GM19324 (cell line): ENCODE results near the gene CEBPG.

ENCODE experiments used
- ATAC-seq: cut with Tn5 transposase; IDR thresholded peaks from one replicate; pipeline ENCODE4 v1.9.1; 2021; ENCODE audit warnings: mild to moderate bottlenecking, moderate library complexity; ENCODE audit not compliant: unreplicated experiment, low FRiP score

The CEBPG gene

DNA sequence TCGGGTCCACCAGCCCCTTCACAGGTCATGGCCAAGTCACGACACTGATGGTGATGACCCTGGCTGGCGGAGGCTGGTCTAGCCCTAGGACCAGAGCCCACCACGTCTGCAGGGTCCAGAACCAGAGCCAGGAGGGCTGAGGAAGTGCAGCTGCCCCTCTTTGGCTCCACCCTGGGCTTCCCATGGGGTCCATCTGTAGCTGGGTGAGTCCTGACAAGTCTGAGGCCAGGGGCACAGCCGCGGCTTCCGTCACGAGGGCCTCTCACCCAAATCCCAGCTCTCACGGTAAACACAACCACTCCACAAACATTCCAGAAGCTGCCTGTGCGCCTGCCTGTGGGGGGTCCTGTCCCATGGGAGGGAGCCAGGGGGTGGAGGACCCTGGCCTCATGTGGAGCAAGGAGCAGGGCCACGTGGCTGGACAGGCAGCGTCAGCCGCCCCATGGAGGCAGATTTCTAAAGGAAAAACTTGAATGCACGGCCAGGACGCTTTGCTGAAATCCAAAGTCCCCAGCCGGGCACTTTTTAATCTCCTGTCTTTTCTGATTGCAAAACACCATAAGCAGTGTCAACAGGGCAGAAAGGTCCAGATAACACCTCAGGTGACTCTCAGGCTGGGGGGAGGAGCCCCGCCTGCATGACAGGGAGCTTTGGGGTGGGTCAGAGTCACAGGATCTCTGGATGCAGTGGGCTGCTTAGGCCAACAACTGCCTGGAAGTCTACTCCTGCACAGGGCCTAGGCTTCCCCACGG is 29.9 kb downstream of the CEBPG start:
- no peak for ATAC-seq

DNA sequence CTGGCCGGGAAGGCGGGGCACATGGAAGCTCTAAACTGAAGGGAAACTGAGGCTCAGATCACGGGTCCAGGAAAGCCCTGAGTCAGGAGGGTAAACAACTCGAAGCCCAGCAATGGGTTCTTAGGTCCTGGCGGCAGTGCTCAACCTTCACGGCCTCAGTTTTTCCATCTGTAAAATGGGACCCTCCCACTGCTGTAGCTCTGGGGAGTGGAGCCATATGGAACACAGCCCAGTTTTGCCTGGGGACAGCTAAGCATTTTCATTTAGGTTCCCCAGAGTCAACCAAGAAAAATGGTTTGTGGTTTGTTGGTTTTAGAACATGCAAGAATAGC is 30.4 kb downstream of the CEBPG start:
- no peak for ATAC-seq

GRCh38 chr19:33404506-33405253 is 31.2 kb downstream of the CEBPG start:
- no peak for ATAC-seq

GRCh38 chr19:33405254-33405552 is 31.7 kb downstream of the CEBPG start:
- ATAC-seq: no peak

- no peak for ATAC-seq
Observed at GRCh38 chr19:33405553-33406461, 32.3 kb downstream of the CEBPG start.

DNA sequence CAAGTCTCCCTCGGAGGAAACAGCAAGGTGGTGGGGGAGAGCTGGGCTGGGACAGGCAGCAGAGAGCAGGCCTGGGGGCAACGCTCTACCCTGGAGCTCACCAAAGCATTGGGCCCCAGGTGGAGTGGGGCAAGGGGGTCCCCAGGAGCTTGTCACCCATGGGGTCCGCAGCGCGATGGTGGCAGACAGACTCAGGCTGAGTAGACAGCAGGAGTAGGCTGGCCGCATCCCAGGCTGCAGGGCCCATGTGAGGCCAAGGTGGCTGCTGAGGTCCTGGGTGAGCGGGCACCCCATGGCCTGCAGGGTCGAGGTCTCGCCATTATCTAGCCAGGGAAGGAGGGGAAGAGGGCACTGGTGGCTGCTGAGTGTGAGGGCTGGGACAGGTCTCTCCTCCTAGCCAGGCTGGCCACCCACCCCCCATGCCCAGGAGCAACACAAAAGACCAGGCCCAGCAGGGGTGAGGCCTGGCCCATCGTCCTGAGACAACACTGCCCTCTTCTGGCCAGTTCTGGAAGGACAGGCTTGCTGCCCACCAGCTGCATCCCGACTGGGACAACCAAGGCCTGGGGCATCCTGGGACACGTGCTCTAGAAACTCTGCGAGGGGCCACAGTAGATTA is 33.1 kb downstream of the CEBPG start:
- ATAC-seq: no peak

GRCh38 chr19:33407140-33407551 is 33.6 kb downstream of the CEBPG start:
- no peak for ATAC-seq

DNA sequence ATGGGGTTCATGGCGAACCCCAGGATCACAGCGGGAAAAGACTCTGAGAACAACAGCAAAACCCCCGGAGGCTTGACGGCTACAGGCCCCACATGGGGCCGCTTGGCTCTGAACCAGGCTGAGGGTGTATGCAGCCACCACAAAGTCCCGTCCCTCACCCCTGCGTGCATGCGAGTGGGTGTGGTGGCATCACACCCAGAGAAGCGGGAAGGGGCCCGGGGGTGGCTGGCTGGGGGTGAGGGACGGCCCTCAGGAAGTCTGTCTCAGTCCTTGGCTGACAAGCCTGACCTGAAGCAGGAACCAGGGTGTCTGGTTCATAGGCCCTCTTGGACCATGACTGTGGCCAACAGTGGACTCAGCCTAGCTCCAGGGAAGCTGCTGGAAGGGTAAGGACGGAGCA is 34.2 kb downstream of the CEBPG start:
- no peak for ATAC-seq

- ATAC-seq: no peak
Observed at GRCh38 chr19:33408116-33408515, 34.6 kb downstream of the CEBPG start.

GRCh38 chr19:33408538-33409434 is 35.3 kb downstream of the CEBPG start:
- ATAC-seq: no peak

DNA sequence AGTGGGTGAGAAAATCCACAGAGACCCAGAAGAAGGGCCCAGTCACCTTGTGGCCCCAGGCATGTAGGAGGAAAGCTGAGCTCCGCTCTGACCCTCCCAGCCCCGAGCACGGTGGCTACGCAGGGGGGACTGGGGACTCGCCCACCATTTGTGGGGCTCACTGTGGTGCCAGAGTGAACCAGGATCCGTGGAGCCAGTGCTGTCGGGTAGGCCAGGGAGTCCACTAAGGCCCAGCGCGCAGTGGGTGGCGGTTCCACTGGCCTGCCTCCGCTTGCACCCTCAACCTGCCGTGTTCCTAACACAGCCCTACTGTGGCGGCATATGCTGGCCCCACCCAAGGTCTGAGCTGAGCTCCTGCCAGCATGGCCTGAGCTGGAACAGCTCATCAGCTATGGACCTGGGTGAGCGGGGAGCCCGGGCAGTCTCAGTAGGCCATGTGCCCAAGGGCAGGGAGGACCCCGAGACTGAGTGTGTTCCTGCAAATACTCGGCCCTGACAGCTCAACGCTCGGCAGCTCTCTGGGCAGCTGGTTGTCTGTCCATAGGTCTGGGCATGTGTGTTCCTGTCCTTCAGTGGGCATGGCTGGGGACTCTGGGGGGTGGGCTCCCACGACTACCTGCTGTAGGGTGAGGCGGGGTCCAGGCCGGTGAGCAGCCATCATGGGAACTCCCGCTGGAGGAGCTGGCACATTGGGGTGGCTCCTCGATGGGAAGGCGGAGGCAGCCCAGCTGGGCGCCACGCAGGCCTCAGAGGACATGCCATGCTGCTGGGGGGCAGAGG is 36.6 kb downstream of the CEBPG start:
- no peak for ATAC-seq

DNA sequence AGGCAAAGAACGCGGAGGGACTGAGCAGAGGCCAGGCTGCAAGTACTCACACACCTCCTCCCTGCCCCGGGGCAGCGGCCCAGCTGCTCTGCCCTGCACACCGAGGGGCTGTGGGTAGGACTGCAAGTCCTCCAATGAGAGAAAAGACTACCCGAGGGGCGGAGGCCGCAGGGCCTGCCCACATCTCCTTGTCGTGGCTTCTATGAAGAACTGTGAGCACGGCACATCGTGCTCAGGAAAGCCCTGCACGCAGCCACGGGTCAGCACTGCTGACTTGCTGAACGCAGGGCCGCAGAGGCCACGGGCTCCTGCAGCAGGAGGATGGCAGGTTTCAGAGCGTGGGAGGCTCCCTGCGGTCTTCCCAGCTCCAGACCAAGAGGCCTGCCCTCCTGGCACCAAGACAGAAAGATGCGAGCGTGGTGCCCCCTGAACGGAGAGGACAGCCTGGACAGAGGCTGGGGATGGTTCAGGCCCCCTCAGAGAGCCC is 37.4 kb downstream of the CEBPG start:
- ATAC-seq: no peak

GRCh38 chr19:33411621-33412180 is 38.2 kb downstream of the CEBPG start:
- ATAC-seq: no peak

DNA sequence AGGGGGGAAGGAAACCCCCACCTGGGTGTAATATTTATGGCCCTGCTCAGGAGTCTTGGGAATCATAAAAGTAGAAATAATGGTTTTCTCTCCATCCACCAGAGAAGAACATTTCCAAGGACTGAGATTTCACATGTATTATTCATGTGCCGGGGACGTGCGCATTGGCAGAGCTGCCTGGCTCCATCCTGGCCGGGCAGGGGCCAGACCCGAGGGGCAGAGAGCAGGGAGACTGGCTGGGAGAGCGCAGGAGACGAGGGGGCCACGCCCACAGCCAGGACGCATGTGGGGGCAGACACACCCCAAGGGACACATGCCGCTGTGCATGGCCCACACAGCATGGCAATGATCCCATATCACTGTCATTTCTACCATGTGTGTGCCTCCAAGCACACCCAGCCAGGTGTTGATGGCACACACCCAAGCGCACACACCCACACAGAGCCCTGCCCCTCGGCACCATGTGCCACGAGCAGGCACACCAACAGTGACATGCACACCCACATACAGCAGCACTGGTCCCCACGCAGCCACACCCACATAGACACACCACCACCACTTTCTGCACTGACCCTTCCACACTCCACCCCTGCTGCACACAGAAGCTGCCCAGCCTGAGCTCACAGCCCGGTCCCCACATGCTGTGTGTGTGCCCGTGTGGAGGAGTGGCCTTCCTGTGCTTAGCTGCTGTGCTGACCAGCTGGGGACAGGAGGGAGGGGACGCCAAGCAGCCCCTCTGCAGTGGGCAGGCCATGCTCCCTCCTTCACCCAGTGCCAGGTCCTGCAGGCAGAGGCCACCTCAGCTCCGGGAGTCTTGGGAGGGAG is 39.3 kb downstream of the CEBPG start:
- no peak for ATAC-seq

DNA sequence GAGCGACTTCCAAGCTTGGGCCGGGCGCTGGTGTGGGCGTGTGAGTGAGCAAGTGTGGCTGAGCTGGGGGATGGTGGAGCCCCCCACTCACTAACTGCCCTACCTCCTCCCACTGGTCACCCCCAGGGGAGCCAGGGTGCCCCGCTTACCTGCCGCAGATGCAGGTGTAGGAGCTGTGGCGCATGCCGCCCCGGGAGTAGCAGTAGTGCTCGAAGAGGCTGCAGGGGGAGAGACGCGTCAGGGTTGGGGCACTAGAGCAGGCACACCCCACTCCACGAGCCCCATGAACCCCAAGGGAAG is 39.9 kb downstream of the CEBPG start:
- ATAC-seq: no peak

DNA sequence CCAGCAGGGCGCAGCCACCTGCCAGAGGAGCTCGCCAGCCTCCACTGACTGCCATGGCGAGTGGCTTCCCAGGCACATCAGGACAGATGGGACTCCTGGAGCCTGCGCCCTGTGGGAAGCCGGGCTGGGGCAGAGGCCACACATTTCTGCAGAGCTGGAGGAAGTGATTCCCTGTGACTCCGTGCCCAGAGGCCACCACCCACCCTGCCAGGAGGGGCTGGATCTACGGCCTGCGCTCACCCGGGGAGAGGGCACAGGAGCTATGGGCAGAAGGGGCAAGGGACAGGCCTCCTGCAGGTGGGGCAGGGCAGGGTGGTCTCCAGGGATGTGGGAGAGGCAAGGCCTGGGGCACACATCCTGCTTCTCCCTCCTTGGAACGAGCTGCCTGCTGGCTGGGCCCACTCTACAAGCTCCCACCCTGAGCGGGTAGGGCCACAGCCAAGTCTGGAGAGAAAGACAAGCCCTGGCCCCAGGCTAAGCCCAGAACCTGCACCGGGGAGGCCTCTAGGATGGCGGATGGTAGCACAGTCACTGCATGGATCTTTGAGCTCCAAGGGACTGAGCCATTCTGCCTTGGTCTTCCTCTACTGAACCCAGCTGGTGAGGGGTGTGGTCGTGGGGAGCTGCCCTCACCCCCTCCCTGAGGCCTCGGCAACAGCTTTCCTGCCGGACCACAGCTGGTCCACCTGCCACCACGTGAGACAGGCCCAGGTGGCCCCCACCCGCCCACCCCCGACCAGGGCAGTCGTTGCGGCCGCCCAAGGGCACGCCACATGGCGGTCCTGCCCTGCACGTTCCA is 40.6 kb downstream of the CEBPG start:
- no peak for ATAC-seq
